ENCODE results near the gene RESP18. TPM values are rescaled to one million over a fixed set of nuclear protein-coding genes. Genes with fewer than 3 reads are reported as not detected.

The RESP18 gene
- total RNA-seq, 2 experiments from 2014 or later: not detected

- Histone ChIP-seq H3K9me2 (ENCODE audit: insufficient read depth, low read length) (no peaks in the 10 kb centered on the region), H3K9me3 (ENCODE audit: low read length) (no peaks in the 10 kb centered on the region), H3K4me1 (ENCODE audit: insufficient read depth, low read length, poor library complexity, severe bottlenecking) (no peaks in the 10 kb centered on the region), H3K4me2 (ENCODE audit: low read length) (no peak overlapping the region), H3K36me3 (ENCODE audit: insufficient read depth, low read length) (peaks cover 45% of the 10 kb centered on the region), H3K4me3 (ENCODE audit: low read depth, low read length, poor library complexity, severe bottlenecking) (no peak overlapping the region), H3K79me2 (ENCODE audit: insufficient read depth, low read depth, low read length) (no peaks in the 10 kb centered on the region), H2AFZ (ENCODE audit: low read length) (no peak overlapping the region), H4K20me1 (ENCODE audit: insufficient read depth, low read length) (no peaks in the 10 kb centered on the region), H3K27ac (ENCODE audit: low read depth, low read length, poor library complexity, severe bottlenecking) (no peak overlapping the region)
- TF ChIP-seq EZH2phosphoT487 (IDR thresholded peaks at IDR 0.05; ENCODE audit: borderline replicate concordance, low read depth, low read length) (no peak), CTCF (conservative IDR thresholded peaks at IDR 0.05; ENCODE audit: low read length) (no peak)
- BruUV-seq (replicated peaks): no TSS peak
- POLR2A ChIA-PET: interaction anchor here (0.6 to 1.0 kb wide), 2 partner anchors 10 to 656 kb away, joined by 3 to 4 read pairs; no protein-coding TSS in a partner anchor
- intact Hi-C loops (cut with micrococcal nuclease; ENCODE audit: unreplicated experiment): no loop called here
- DNase-seq (ENCODE audit: low spot score): no peak
- CTCF ChIA-PET (ENCODE audit: unreplicated experiment): interaction anchor here (0.6 kb wide), 1 partner anchor 9 kb away, joined by 3 read pairs; the partner anchor contains the start of gene DNPEP
Measured at GRCh38 chr2:219378163-219378851, 45.8 kb upstream of the RESP18 start.

GRCh38 chr2:219369447-219369861, 36.9 kb upstream of the RESP18 start:
- Histone ChIP-seq H3K9me2 (ENCODE audit: insufficient read depth, low read length) (no peaks in the 10 kb centered on the region), H2AFZ (ENCODE audit: low read length) (no peak overlapping the region), H3K4me2 (ENCODE audit: low read length) (no peak overlapping the region), H4K20me1 (ENCODE audit: insufficient read depth, low read length) (no peaks in the 10 kb centered on the region), H3K4me3 (ENCODE audit: low read depth, low read length, poor library complexity, severe bottlenecking) (no peak overlapping the region), H3K79me2 (ENCODE audit: insufficient read depth, low read depth, low read length) (no peaks in the 10 kb centered on the region), H3K36me3 (ENCODE audit: insufficient read depth, low read length) (peaks cover 11% of the 10 kb centered on the region; the same call in 1 of the 2 replicates), H3K27ac (ENCODE audit: low read depth, low read length, poor library complexity, severe bottlenecking) (no peak overlapping the region), H3K9me3 (ENCODE audit: low read length) (no peaks in the 10 kb centered on the region), H3K4me1 (ENCODE audit: insufficient read depth, low read length, poor library complexity, severe bottlenecking) (no peaks in the 10 kb centered on the region)
- intact Hi-C loops (cut with micrococcal nuclease; ENCODE audit: unreplicated experiment): no loop called here
- DNase-seq (ENCODE audit: low spot score): no peak
- CTCF ChIA-PET (ENCODE audit: unreplicated experiment): interaction anchor here (0.6 kb wide), 1 partner anchor 373 kb away, joined by 6 read pairs; no protein-coding TSS in a partner anchor
- POLR2A ChIA-PET: interaction anchor here (0.8 kb wide), 1 partner anchor 48 kb away, joined by 3 read pairs; no protein-coding TSS in a partner anchor
- BruUV-seq (replicated peaks): no TSS peak
- TF ChIP-seq CTCF (conservative IDR thresholded peaks at IDR 0.05; ENCODE audit: low read length) (no peak), EZH2phosphoT487 (IDR thresholded peaks at IDR 0.05; ENCODE audit: borderline replicate concordance, low read depth, low read length) (no peak)

- Histone ChIP-seq H2AFZ (ENCODE audit: low read length) (no peak overlapping the region), H3K4me2 (ENCODE audit: low read length) (no peak overlapping the region), H3K9me3 (ENCODE audit: low read length) (no peaks in the 10 kb centered on the region), H3K4me3 (ENCODE audit: low read depth, low read length, poor library complexity, severe bottlenecking) (no peak overlapping the region), H3K36me3 (ENCODE audit: insufficient read depth, low read length) (peaks cover 4% of the 10 kb centered on the region; the same call in 1 of the 2 replicates), H3K79me2 (ENCODE audit: insufficient read depth, low read depth, low read length) (no peaks in the 10 kb centered on the region), H3K4me1 (ENCODE audit: insufficient read depth, low read length, poor library complexity, severe bottlenecking) (no peaks in the 10 kb centered on the region), H4K20me1 (ENCODE audit: insufficient read depth, low read length) (no peaks in the 10 kb centered on the region), H3K27ac (ENCODE audit: low read depth, low read length, poor library complexity, severe bottlenecking) (no peak overlapping the region), H3K9me2 (ENCODE audit: insufficient read depth, low read length) (no peaks in the 10 kb centered on the region)
- TF ChIP-seq EZH2phosphoT487 (IDR thresholded peaks at IDR 0.05; ENCODE audit: borderline replicate concordance, low read depth, low read length) (no peak), CTCF (conservative IDR thresholded peaks at IDR 0.05; ENCODE audit: low read length) (no peak)
- intact Hi-C loops (cut with micrococcal nuclease; ENCODE audit: unreplicated experiment): no loop called here
- CTCF ChIA-PET (ENCODE audit: unreplicated experiment): interaction anchor here (0.6 kb wide), 1 partner anchor 372 kb away, joined by 6 read pairs; no protein-coding TSS in a partner anchor
- POLR2A ChIA-PET: no interaction called here
- no peak for DNase-seq (ENCODE audit: low spot score)
- BruUV-seq (replicated peaks): no TSS peak
Measured at GRCh38 chr2:219368690-219369191, 36.2 kb upstream of the RESP18 start.
